ENCODE data around the gene RMND5A.

- TF ChIP-seq POLR2A (IDR thresholded peaks at IDR 0.05) (no peak), CTCF (IDR thresholded peaks at IDR 0.05 in 8 of 11, conservative IDR thresholded peaks at IDR 0.05 in 3 of 11) (no peak), POLR2AphosphoS5 (IDR thresholded peaks at IDR 0.05) (no peak)
Observed at GRCh38 chr2:86758405-86758804, 38.3 kb downstream of the RMND5A start.
